OCI-LY7 (cell line): ENCODE results near the gene ELAVL2.

Experiments
- CTCF ChIP-seq: fragments of 200-600 bp; sonication (generic); conservative IDR thresholded peaks from 2 replicates; pipeline ENCODE4 v1.5.1; 2014; ENCODE audit warnings: mild to moderate bottlenecking, antibody characterized with exemption, low read length, moderate library complexity, mixed read lengths
- EZH2phosphoT487 ChIP-seq: fragments of 200-600 bp; sonication (generic); IDR thresholded peaks from 2 replicates; pipeline ENCODE4 v1.6.1; 2018; ENCODE audit warnings: low read depth, borderline replicate concordance, mild to moderate bottlenecking, mixed run types, antibody characterized with exemption, low read length, moderate library complexity, mixed read lengths

DNA sequence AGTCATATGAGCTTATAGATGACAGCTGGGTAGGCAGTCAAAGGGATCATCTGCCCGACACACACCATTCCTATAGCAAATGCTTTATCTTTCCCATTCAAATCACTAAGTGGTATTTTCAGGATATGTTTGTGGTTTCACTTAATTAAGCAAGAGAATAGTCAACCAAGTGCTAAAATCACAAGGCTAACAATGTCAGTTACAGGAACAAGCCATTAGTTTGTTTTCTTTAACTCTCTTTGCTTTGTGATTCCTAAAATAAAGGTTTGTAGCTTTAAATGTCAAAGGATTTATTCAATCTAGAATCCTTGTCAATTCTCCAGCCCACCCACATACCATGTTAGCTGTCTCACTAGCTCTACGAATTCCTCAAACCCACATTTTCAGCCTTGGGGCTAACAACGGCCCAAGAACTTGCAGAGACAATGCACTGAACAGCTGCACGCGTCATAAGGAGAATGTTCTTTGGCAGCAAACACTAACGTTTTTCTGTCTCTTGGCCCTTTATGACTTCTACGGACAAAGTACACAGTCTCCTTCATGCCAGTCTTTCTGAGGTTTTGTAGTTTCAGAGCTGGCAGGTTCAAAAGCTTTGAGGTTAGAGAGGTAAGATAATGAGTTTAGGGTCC lies 56.6 kb downstream of the ELAVL2 start:
- TF ChIP-seq CTCF (no peak), EZH2phosphoT487 (no peak)
